Uterus (tissue), 2 donors: ENCODE data around the gene HDAC1.

Experiments used
- CTCF ChIP-seq, 4 experiments: fragments of 200-600 bp in 2 of 4; fragments of 450-650 bp in 2 of 4; sonication (generic) in 2 of 4; IDR thresholded peaks; one replicate each; pipeline ENCODE4 v1.5.1; 2016 to 2019; ENCODE audit warnings: antibody characterized with exemption in 4 of 4, mild to moderate bottlenecking in 2 of 4, moderate library complexity in 1 of 4
- POLR2A ChIP-seq, 2 donors: fragments of 450-650 bp; IDR thresholded peaks; one replicate each; pipeline ENCODE4 v1.6.1; 2016; ENCODE audit warnings: antibody characterized with exemption in 2 of 2, mild to moderate bottlenecking in 1 of 2, moderate library complexity in 1 of 2

- TF ChIP-seq CTCF (IDR thresholded peaks at IDR 0.05) (no peak), POLR2A (IDR thresholded peaks at IDR 0.05) (no peak)
Measured at GRCh38 chr1:32333251-32333963, 41.5 kb downstream of the HDAC1 start.
